PC-9 (cell line): Measurements from ENCODE around the gene TBL1Y. TPM values are rescaled to one million over a fixed set of nuclear protein-coding genes. Genes with fewer than 3 reads are reported as not detected.

Source experiments
- BruUV-seq: library from RNA; stranded (reverse); fragments of 400-500 nt; replicated peaks from 2 replicates; lab custom pipeline; 2021; lab: Mats Ljungman, UMichigan
- CTCF ChIA-PET: fragments of 300-600 bp; sonication (Branson Sonifier 250); formaldehyde crosslinking; loops from one replicate; lab custom pipeline; 2022; ENCODE audit warnings: antibody characterized with exemption; lab: Charles Lee
- POLR2A ChIA-PET: fragments of 300-600 bp; sonication (Branson Sonifier 250); formaldehyde crosslinking; loops from one replicate; lab custom pipeline; 2022; ENCODE audit warnings: antibody characterized with exemption; ENCODE audit not compliant: unreplicated experiment; lab: Charles Lee
- DNase-seq, 2 experiments: peaks; one replicate each; pipeline versions ENCODE4 v3.0.0 to v3.0.0-alpha.2; 2015 to 2022; ENCODE audit warnings: mixed read lengths in 1 of 2
- H2AFZ ChIP-seq: fragments of 200-600 bp; sonication (generic); 2 replicates; pipeline ENCODE4 v1.8.1; 2017; ENCODE audit warnings: antibody characterized with exemption
- H3F3A ChIP-seq: fragments of 200-600 bp; sonication (generic); 2 replicates; pipeline ENCODE4 v1.8.1; 2017; ENCODE audit warnings: antibody characterized with exemption, mild to moderate bottlenecking, low read depth; ENCODE audit not compliant: insufficient read depth
- H3K27ac ChIP-seq: fragments of 200-600 bp; sonication (generic); 2 replicates; pipeline ENCODE4 v1.6.1; 2016; ENCODE audit warnings: mixed run types
- H3K27me3 ChIP-seq: fragments of 200-600 bp; sonication (generic); 2 replicates; pipeline ENCODE4 v1.6.1; 2016; ENCODE audit warnings: low read depth, mixed run types; ENCODE audit not compliant: insufficient read depth
- H3K36me3 ChIP-seq: fragments of 200-600 bp; sonication (generic); 2 replicates; pipeline ENCODE4 v1.6.1; 2016; ENCODE audit warnings: low read depth, mixed run types
- H3K4me1 ChIP-seq: fragments of 200-600 bp; sonication (generic); replicated peaks from 2 replicates; pipeline ENCODE4 v1.6.1; 2016; ENCODE audit warnings: mixed run types; ENCODE audit not compliant: insufficient read depth
- H3K4me2 ChIP-seq: fragments of 200-600 bp; sonication (generic); 2 replicates; pipeline ENCODE4 v1.6.1; 2017; ENCODE audit warnings: mixed run types
- H3K4me3 ChIP-seq: fragments of 200-600 bp; sonication (generic); 2 replicates; pipeline ENCODE4 v1.6.1; 2016; ENCODE audit warnings: mixed run types
- H3K79me2 ChIP-seq: fragments of 200-600 bp; sonication (generic); 2 replicates; pipeline ENCODE4 v1.6.1; 2017; ENCODE audit warnings: low read depth, mixed run types
- H3K9me2 ChIP-seq: fragments of 200-600 bp; sonication (generic); 2 replicates; pipeline ENCODE4 v1.8.1; 2017; ENCODE audit warnings: mild to moderate bottlenecking; ENCODE audit not compliant: insufficient read depth
- H3K9me3 ChIP-seq: fragments of 200-600 bp; sonication (generic); 2 replicates; pipeline ENCODE4 v1.8.1; 2016; ENCODE audit warnings: low read depth; ENCODE audit not compliant: insufficient read depth
- H4K20me1 ChIP-seq: fragments of 200-600 bp; sonication (generic); 2 replicates; pipeline ENCODE4 v1.8.1; 2017; ENCODE audit not compliant: insufficient read depth
- EZH2 ChIP-seq: fragments of 200-600 bp; sonication (generic); IDR thresholded peaks from 2 replicates; pipeline ENCODE4 v1.8.0; 2017; ENCODE audit warnings: antibody characterized with exemption, low read depth
- intact Hi-C: fragments of 100-400 bp; cut with micrococcal nuclease; formaldehyde crosslinking; loops from one replicate; pipeline ENCODE4 v1.10.0; 2022; ENCODE audit not compliant: unreplicated experiment
- total RNA-seq: library from RNA; stranded (reverse); gene quantifications from 2 replicates; pipeline ENCODE4 v1.2.3, GENCODE V29; 2021
- TF ChIP-seq, protein P1 (sequence below): fragments of 200-600 bp; sonication (generic); conservative IDR thresholded peaks from 2 replicates; pipeline ENCODE4 v1.6.1; 2017; ENCODE audit warnings: mixed run types, antibody characterized with exemption, mild to moderate bottlenecking, moderate library complexity

Gene TBL1Y
- total RNA-seq, 1 experiment from 2014 or later: not detected

DNA sequence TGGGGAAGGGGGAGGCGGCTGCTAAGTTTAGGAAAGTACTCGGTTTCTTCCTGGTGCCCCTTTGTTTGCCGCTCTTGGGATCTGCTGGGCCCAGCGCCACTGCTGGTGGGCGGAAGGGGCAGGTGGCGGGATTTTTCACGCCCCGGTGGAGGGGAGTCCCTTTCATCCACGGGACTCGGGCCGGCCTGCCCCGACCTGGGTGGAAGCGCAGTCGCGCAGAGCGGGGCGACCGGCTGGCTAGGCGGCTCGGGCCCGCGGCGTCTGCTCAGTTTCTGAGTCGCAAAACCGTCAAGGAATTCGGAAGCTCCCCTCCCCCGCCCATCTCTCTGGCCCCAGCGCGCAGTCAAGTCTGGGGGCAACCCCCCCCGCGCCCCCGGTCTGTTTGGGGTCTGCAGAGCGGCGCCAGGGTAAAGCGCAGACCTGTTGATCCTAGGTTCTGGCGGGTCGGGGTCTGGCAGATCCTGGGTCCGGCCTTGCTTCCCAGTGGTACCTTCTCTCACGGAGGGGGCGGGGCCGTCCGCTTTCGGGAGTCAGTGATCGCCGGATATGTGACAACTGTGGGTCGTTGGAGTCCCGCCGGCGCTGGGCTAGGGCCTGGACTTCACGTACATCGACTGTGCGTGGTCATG lies 870 bp downstream of the TBL1Y start, which contains the start of gene AMELY:
Gene AMELY, minus strand, starts transcription at position 500 of the 629 bp plus-strand sequence. CDS start 39,144 bp downstream, outside the sequence.
- Histone ChIP-seq H3K27me3 (no peaks in the 10 kb centered on the region), H3K27ac (no peak within 1 kb of the TSS), H3K4me1 (no peaks in the 10 kb centered on the region), H3K9me2 (no peaks in the 10 kb centered on the region), H3K36me3 (no peaks in the 10 kb centered on the region), H4K20me1 (no peaks in the 10 kb centered on the region), H2AFZ (no peak within 1 kb of the TSS), H3F3A (no peaks in the 10 kb centered on the region), H3K79me2 (no peaks in the 10 kb centered on the region), H3K9me3 (no peaks in the 10 kb centered on the region), H3K4me2 (no peak within 1 kb of the TSS), H3K4me3 (no peak within 1 kb of the TSS)
- TF ChIP-seq, protein P1, sequence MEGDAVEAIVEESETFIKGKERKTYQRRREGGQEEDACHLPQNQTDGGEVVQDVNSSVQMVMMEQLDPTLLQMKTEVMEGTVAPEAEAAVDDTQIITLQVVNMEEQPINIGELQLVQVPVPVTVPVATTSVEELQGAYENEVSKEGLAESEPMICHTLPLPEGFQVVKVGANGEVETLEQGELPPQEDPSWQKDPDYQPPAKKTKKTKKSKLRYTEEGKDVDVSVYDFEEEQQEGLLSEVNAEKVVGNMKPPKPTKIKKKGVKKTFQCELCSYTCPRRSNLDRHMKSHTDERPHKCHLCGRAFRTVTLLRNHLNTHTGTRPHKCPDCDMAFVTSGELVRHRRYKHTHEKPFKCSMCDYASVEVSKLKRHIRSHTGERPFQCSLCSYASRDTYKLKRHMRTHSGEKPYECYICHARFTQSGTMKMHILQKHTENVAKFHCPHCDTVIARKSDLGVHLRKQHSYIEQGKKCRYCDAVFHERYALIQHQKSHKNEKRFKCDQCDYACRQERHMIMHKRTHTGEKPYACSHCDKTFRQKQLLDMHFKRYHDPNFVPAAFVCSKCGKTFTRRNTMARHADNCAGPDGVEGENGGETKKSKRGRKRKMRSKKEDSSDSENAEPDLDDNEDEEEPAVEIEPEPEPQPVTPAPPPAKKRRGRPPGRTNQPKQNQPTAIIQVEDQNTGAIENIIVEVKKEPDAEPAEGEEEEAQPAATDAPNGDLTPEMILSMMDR: no peak
- no peak for TF ChIP-seq EZH2
- BruUV-seq: no TSS peak
- ChIA-PET CTCF (no interaction called here), POLR2A (no interaction called here)
- intact Hi-C loops: no loop called here
- no peak for DNase-seq

DNA sequence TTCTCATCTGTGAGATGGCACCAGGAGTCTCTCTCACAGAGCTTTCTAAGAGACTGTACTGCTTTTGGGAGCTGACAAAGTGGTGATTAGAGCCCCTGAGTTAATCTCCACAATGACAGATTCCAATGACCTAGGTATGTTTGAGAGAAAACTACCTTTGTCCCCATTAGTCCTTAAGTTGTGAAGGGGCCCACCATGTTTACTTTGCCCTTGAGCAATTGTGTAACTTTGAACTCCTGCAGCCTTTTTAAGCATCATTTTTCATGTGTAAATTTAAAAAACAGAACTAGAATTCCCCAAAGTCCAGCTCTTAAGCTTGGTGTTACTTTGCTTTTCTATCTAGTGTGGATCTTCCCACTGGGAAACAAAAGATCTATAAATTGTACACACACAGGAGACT lies 2.9 kb downstream of the TBL1Y start:
- H3K36me3 ChIP-seq: no peaks in the 10 kb centered on the region
- no peaks in the 10 kb centered on the region for H3K9me3 ChIP-seq
- H2AFZ ChIP-seq: no peak overlapping the region
- TF ChIP-seq, protein P1: no peak
- TF ChIP-seq EZH2: no peak
- no peaks in the 10 kb centered on the region for H3K9me2 ChIP-seq
- DNase-seq: no peak
- no TSS peak for BruUV-seq
- no peaks in the 10 kb centered on the region for H4K20me1 ChIP-seq
- intact Hi-C loops: no loop called here
- CTCF ChIA-PET: no interaction called here
- no peaks in the 10 kb centered on the region for H3F3A ChIP-seq
- H3K4me1 ChIP-seq: no peaks in the 10 kb centered on the region
- no peaks in the 10 kb centered on the region for H3K27me3 ChIP-seq
- H3K4me2 ChIP-seq: no peak overlapping the region
- no peak overlapping the region for H3K27ac ChIP-seq
- POLR2A ChIA-PET: no interaction called here
- no peaks in the 10 kb centered on the region for H3K79me2 ChIP-seq
- no peak overlapping the region for H3K4me3 ChIP-seq

DNA sequence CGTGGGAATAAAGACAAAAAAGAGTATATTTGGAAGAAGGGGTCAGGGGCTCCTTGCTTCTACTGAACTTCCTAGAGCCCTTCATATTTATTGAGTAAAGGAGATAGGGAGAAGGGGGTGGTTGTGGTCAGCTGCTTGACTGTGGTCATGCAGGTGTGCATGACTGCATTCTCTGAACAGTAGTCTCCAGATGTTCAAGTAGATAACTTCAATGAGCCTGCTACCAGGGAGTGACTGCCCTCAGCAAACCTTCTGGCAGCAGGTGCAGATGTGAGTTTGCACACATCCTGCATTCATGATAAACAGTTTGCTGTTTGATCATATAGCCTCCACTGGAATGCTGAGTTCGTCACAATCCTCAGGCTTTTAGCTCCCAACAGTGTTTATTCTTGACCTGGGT lies 10.6 kb downstream of the TBL1Y start:
- Histone ChIP-seq H3K4me1 (no peaks in the 10 kb centered on the region), H2AFZ (no peak overlapping the region), H3F3A (no peaks in the 10 kb centered on the region), H3K4me2 (no peak overlapping the region), H3K79me2 (no peaks in the 10 kb centered on the region), H3K27me3 (no peaks in the 10 kb centered on the region), H3K36me3 (no peaks in the 10 kb centered on the region), H3K4me3 (no peak overlapping the region), H3K9me3 (no peaks in the 10 kb centered on the region), H4K20me1 (no peaks in the 10 kb centered on the region), H3K9me2 (no peaks in the 10 kb centered on the region), H3K27ac (no peak overlapping the region)
- TF ChIP-seq, protein P1: no peak
- intact Hi-C loops: no loop called here
- BruUV-seq: no TSS peak
- POLR2A ChIA-PET: no interaction called here
- DNase-seq: no peak
- CTCF ChIA-PET: no interaction called here
